HEK293 (cell line): Measurements from ENCODE around the gene TULP1.
A peak's percentile ranks its signal among the peaks of the same experiment; 100 is the strongest.

Experiments used
- GLIS1 ChIP-seq: fragments of 450-650 bp; formaldehyde crosslinking; IDR thresholded peaks from 2 replicates; pipeline ENCODE4 v1.5.1; 2016; ENCODE audit warnings: missing biosample characterization, missing genetic modification characterization
- KLF17 ChIP-seq: fragments of 450-650 bp; formaldehyde crosslinking; IDR thresholded peaks from 2 replicates; pipeline ENCODE4 v1.5.1; 2016; ENCODE audit warnings: missing biosample characterization, missing genetic modification characterization
- KLF8 ChIP-seq: fragments of 450-650 bp; formaldehyde crosslinking; IDR thresholded peaks from 2 replicates; pipeline ENCODE4 v1.5.1; 2016; ENCODE audit warnings: missing biosample characterization, missing genetic modification characterization
- KLF9 ChIP-seq: fragments of 450-650 bp; formaldehyde crosslinking; IDR thresholded peaks from 2 replicates; pipeline ENCODE4 v1.5.1; 2016; ENCODE audit warnings: missing biosample characterization, missing genetic modification characterization, low read depth
- OSR2 ChIP-seq: fragments of 450-650 bp; formaldehyde crosslinking; IDR thresholded peaks from 2 replicates; pipeline ENCODE4 v1.5.1; 2016; ENCODE audit warnings: missing biosample characterization, missing genetic modification characterization
- OVOL3 ChIP-seq: fragments of 450-650 bp; formaldehyde crosslinking; IDR thresholded peaks from 2 replicates; pipeline ENCODE4 v1.5.1; 2016; ENCODE audit warnings: missing biosample characterization, missing genetic modification characterization
- PRDM1 ChIP-seq: fragments of 450-650 bp; formaldehyde crosslinking; IDR thresholded peaks from 2 replicates; pipeline ENCODE4; 2016; ENCODE audit warnings: missing biosample characterization, missing genetic modification characterization
- SP2 ChIP-seq: fragments of 450-650 bp; formaldehyde crosslinking; IDR thresholded peaks from 2 replicates; pipeline ENCODE4 v1.5.1; 2016; ENCODE audit warnings: missing biosample characterization, missing genetic modification characterization
- SP7 ChIP-seq: fragments of 450-650 bp; formaldehyde crosslinking; IDR thresholded peaks from 2 replicates; pipeline ENCODE4 v1.5.1; 2016; ENCODE audit warnings: missing biosample characterization, missing genetic modification characterization
- WT1 ChIP-seq: fragments of 450-650 bp; formaldehyde crosslinking; IDR thresholded peaks from 2 replicates; pipeline ENCODE4 v1.5.1; 2016; ENCODE audit warnings: missing biosample characterization, missing genetic modification characterization
- YY1 ChIP-seq: fragments of 450-650 bp; formaldehyde crosslinking; IDR thresholded peaks from 2 replicates; pipeline ENCODE4 v1.5.1; 2018; ENCODE audit warnings: missing biosample characterization, missing genetic modification characterization
- ZBTB20 ChIP-seq: fragments of 450-650 bp; formaldehyde crosslinking; IDR thresholded peaks from 2 replicates; pipeline ENCODE4 v1.5.1; 2016; ENCODE audit warnings: missing biosample characterization, missing genetic modification characterization
- ZBTB6 ChIP-seq: fragments of 450-650 bp; formaldehyde crosslinking; IDR thresholded peaks from 2 replicates; pipeline ENCODE4 v1.5.1; 2017; ENCODE audit warnings: missing biosample characterization, missing genetic modification characterization
- ZBTB8A ChIP-seq: fragments of 450-650 bp; formaldehyde crosslinking; IDR thresholded peaks from 2 replicates; pipeline ENCODE4 v1.5.1; 2016; ENCODE audit warnings: missing biosample characterization, missing genetic modification characterization
- ZEB2 ChIP-seq: fragments of 450-650 bp; formaldehyde crosslinking; IDR thresholded peaks from 2 replicates; pipeline ENCODE4 v1.5.1; 2016; ENCODE audit warnings: missing biosample characterization, missing genetic modification characterization
- ZFHX2 ChIP-seq: fragments of 450-650 bp; formaldehyde crosslinking; conservative IDR thresholded peaks from 2 replicates; pipeline ENCODE4 v1.5.1; 2016; ENCODE audit warnings: missing biosample characterization, missing genetic modification characterization
- ZFP41 ChIP-seq: fragments of 450-650 bp; formaldehyde crosslinking; IDR thresholded peaks from 2 replicates; pipeline ENCODE4 v1.5.1; 2016; ENCODE audit warnings: missing biosample characterization, missing genetic modification characterization, borderline replicate concordance
- ZFP69B ChIP-seq: fragments of 450-650 bp; formaldehyde crosslinking; IDR thresholded peaks from 2 replicates; pipeline ENCODE4 v1.5.1; 2016; ENCODE audit warnings: missing biosample characterization, missing genetic modification characterization
- ZNF112 ChIP-seq: fragments of 450-650 bp; formaldehyde crosslinking; IDR thresholded peaks from 2 replicates; pipeline ENCODE4 v1.5.0; 2017; ENCODE audit warnings: missing biosample characterization, missing genetic modification characterization
- ZNF248 ChIP-seq: fragments of 450-650 bp; formaldehyde crosslinking; IDR thresholded peaks from 2 replicates; pipeline ENCODE4 v1.5.1; 2017; ENCODE audit warnings: missing biosample characterization, missing genetic modification characterization
- ZNF324 ChIP-seq: fragments of 450-650 bp; formaldehyde crosslinking; IDR thresholded peaks from 2 replicates; pipeline ENCODE4 v1.5.1; 2016; ENCODE audit warnings: missing biosample characterization, missing genetic modification characterization
- ZNF341 ChIP-seq: fragments of 450-650 bp; formaldehyde crosslinking; IDR thresholded peaks from 2 replicates; pipeline ENCODE4; 2016; ENCODE audit warnings: low read depth, missing biosample characterization, missing genetic modification characterization
- ZNF350 ChIP-seq: fragments of 450-650 bp; formaldehyde crosslinking; IDR thresholded peaks from 2 replicates; pipeline ENCODE4 v1.5.0; 2017; ENCODE audit warnings: missing biosample characterization, mild to moderate bottlenecking, missing genetic modification characterization
- ZNF404 ChIP-seq: fragments of 450-650 bp; formaldehyde crosslinking; IDR thresholded peaks from 2 replicates; pipeline ENCODE4 v1.5.1; 2017; ENCODE audit warnings: missing biosample characterization, missing genetic modification characterization
- ZNF521 ChIP-seq: fragments of 450-650 bp; formaldehyde crosslinking; IDR thresholded peaks from 2 replicates; pipeline ENCODE4 v1.5.1; 2017; ENCODE audit warnings: missing biosample characterization, mild to moderate bottlenecking, missing genetic modification characterization
- ZNF596 ChIP-seq: fragments of 450-650 bp; IDR thresholded peaks from 2 replicates; pipeline ENCODE4 v1.5.0; 2018; ENCODE audit warnings: missing biosample characterization, mild to moderate bottlenecking, missing genetic modification characterization, moderate library complexity
- ZNF670 ChIP-seq: fragments of 450-650 bp; formaldehyde crosslinking; IDR thresholded peaks from 2 replicates; pipeline ENCODE4 v1.5.1; 2016; ENCODE audit warnings: missing biosample characterization, missing genetic modification characterization, low read depth
- ZNF704 ChIP-seq: fragments of 450-650 bp; formaldehyde crosslinking; IDR thresholded peaks from 2 replicates; pipeline ENCODE4 v1.5.1; 2016; ENCODE audit warnings: missing biosample characterization, missing genetic modification characterization
- ZNF777 ChIP-seq: fragments of 450-650 bp; formaldehyde crosslinking; IDR thresholded peaks from 2 replicates; pipeline ENCODE4 v1.5.1; 2017; ENCODE audit warnings: missing biosample characterization, missing genetic modification characterization, borderline replicate concordance
- ZXDB ChIP-seq: fragments of 450-650 bp; formaldehyde crosslinking; IDR thresholded peaks from 2 replicates; pipeline ENCODE4 v1.5.1; 2016; ENCODE audit warnings: missing biosample characterization, missing genetic modification characterization
- TF ChIP-seq, protein P1 (sequence below): sonication (generic); formaldehyde crosslinking; IDR thresholded peaks from 2 replicates; pipeline ENCODE4 v1.8.1; 2022; ENCODE audit warnings: mild to moderate bottlenecking, moderate library complexity, missing genetic modification reagents
- TF ChIP-seq, protein P2 (sequence below): fragments of 450-650 bp; formaldehyde crosslinking; IDR thresholded peaks from 2 replicates; pipeline ENCODE4 v1.5.1; 2016; ENCODE audit warnings: missing biosample characterization, missing genetic modification characterization
- TF ChIP-seq, protein P3 (sequence below): fragments of 450-650 bp; formaldehyde crosslinking; IDR thresholded peaks from 2 replicates; pipeline ENCODE4 v1.5.1; 2016; ENCODE audit warnings: missing biosample characterization, missing genetic modification characterization

TULP1 gene

DNA sequence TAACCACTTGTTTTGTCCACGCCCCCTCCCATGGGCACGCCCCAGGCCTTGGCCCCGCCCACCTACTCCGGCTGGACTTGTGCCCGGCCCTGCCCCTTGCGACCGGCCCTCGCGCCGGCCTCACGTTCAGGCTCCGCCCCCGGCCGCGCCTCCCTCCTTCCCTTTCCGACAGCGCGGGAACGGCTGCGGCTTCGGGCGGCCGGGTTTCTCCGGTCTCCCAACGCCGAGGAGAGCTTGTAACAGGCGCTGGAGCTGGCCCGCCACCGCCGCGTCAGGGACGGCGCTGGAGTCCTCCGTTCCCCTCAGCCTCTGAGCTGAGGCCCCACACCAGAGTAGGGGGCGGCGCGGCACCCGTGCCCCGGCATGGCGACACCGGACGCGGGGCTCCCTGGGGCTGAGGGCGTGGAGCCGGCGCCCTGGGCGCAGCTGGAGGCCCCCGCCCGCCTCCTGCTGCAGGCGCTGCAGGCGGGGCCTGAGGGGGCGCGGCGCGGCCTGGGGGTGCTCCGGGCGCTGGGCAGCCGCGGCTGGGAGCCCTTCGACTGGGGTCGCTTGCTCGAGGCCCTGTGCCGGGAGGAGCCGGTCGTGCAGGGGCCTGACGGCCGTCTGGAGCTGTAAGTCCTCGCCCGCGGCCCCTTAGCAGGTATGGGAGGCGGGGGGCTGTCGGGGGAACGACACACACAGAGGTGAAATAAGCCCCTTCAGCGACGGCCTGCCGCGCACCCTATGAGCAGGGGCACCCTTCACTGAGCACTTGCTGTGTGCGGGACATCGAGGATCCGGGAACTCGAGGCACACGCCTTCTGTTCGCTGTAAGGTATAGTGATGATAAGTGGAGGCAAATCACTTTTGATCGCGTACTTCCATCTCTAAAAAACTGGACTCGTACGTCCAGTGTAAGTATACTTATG, 60.3 kb downstream of the TULP1 start, which contains the start of gene FANCE (continued):
- TF ChIP-seq KLF17 (peak; percentile 81), ZBTB6 (peak; percentile 98), YY1 (tag by site-specific recombination) (0 out of 2 replicates have a peak, but pooled peaks have one; percentile 33), ZNF670 (tag by site-specific recombination) (no peak), KLF8 (tag by site-specific recombination) (peak; percentile 95), ZNF324 (tag by site-specific recombination) (0 out of 2 replicates have a peak, but pooled peaks have one; percentile 25), OVOL3 (no peak), GLIS1 (peak; percentile 64; the same call in 1 of the 2 replicates), ZNF521 (tag by site-specific recombination) (no peak), ZNF596 (0 out of 2 replicates have a peak, but pooled peaks have one; percentile 10), ZNF704 (tag by site-specific recombination) (no peak), ZXDB (tag by site-specific recombination) (peak; percentile 72), ZEB2 (tag by site-specific recombination) (peak; percentile 69), ZNF248 (tag by site-specific recombination) (no peak), ZNF777 (tag by site-specific recombination) (0 out of 2 replicates have a peak, but pooled peaks have one; percentile 24), SP2 (peak; percentile 92), ZBTB20 (peak; percentile 87), OSR2 (tag by site-specific recombination) (0 out of 2 replicates have a peak, but pooled peaks have one; percentile 33), KLF9 (tag by site-specific recombination) (peak; percentile 99), ZBTB8A (tag by site-specific recombination) (peak; percentile 93), ZNF404 (tag by site-specific recombination) (no peak), ZFHX2 (tag by site-specific recombination) (peak; percentile 89), ZNF112 (tag by site-specific recombination) (no peak), ZFP69B (peak; percentile 64), ZNF350 (tag by site-specific recombination) (no peak), WT1 (tag by site-specific recombination) (peak; percentile 37; the same call in 1 of the 2 replicates), SP7 (tag by site-specific recombination) (peak; percentile 81), PRDM1 (tag by site-specific recombination) (0 out of 2 replicates have a peak, but pooled peaks have one; percentile 11), ZFP41 (no peak), ZNF341 (tag by site-specific recombination) (peak; percentile 87)
- TF ChIP-seq, protein P1, sequence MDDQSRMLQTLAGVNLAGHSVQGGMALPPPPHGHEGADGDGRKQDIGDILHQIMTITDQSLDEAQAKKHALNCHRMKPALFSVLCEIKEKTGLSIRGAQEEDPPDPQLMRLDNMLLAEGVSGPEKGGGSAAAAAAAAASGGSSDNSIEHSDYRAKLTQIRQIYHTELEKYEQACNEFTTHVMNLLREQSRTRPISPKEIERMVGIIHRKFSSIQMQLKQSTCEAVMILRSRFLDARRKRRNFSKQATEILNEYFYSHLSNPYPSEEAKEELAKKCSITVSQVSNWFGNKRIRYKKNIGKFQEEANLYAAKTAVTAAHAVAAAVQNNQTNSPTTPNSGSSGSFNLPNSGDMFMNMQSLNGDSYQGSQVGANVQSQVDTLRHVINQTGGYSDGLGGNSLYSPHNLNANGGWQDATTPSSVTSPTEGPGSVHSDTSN (CRISPR knock-in tag): peak; percentile 96
- TF ChIP-seq, protein P2, sequence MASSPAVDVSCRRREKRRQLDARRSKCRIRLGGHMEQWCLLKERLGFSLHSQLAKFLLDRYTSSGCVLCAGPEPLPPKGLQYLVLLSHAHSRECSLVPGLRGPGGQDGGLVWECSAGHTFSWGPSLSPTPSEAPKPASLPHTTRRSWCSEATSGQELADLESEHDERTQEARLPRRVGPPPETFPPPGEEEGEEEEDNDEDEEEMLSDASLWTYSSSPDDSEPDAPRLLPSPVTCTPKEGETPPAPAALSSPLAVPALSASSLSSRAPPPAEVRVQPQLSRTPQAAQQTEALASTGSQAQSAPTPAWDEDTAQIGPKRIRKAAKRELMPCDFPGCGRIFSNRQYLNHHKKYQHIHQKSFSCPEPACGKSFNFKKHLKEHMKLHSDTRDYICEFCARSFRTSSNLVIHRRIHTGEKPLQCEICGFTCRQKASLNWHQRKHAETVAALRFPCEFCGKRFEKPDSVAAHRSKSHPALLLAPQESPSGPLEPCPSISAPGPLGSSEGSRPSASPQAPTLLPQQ (tag by site-specific recombination): peak; percentile 61; the same call in 1 of the 2 replicates
- TF ChIP-seq, protein P3, sequence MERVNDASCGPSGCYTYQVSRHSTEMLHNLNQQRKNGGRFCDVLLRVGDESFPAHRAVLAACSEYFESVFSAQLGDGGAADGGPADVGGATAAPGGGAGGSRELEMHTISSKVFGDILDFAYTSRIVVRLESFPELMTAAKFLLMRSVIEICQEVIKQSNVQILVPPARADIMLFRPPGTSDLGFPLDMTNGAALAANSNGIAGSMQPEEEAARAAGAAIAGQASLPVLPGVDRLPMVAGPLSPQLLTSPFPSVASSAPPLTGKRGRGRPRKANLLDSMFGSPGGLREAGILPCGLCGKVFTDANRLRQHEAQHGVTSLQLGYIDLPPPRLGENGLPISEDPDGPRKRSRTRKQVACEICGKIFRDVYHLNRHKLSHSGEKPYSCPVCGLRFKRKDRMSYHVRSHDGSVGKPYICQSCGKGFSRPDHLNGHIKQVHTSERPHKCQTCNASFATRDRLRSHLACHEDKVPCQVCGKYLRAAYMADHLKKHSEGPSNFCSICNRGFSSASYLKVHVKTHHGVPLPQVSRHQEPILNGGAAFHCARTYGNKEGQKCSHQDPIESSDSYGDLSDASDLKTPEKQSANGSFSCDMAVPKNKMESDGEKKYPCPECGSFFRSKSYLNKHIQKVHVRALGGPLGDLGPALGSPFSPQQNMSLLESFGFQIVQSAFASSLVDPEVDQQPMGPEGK (tag by site-specific recombination): peak; percentile 66
